ENCODE data around the gene MYH7B.

The MYH7B gene

GRCh38 chr20:35002426-35003210 lies 47.0 kb downstream of the MYH7B start:
- TF ChIP-seq CTCF (IDR thresholded peaks at IDR 0.05) = no peak

GRCh38 chr20:35003211-35004031 lies 47.8 kb downstream of the MYH7B start:
- TF ChIP-seq CTCF (IDR thresholded peaks at IDR 0.05) = no peak

- TF ChIP-seq CTCF (IDR thresholded peaks at IDR 0.05) = no peak
These were observed 48.5 kb downstream of the MYH7B start for GRCh38 chr20:35004051-35004725.

GRCh38 chr20:35004749-35005462 lies 49.2 kb downstream of the MYH7B start:
- TF ChIP-seq CTCF (IDR thresholded peaks at IDR 0.05) = no peak
